ENCODE data around the gene DDX1.

DDX1 gene

DNA sequence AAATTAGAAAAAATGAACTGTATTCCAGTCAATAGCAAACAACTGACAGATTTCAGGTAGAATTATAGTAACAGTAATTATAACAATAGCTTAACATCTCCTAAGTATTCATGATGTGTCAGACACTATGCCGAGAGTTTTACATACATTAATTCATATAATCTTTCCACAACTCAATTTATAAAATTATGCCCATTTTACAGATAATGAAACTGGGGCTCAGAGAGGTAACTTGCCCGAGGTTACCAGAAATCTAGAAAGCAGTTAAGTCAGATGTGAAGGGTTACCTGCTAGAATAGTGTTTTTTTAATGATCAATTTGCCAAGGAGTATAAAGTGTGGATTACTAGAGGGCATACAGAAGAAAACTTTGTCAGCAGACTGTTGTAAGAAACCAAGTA lies 42.7 kb upstream of the DDX1 start:
- H3K27me3 ChIP-seq (ENCODE audit: insufficient read depth, poor library complexity, severe bottlenecking) = no peaks in the 10 kb centered on the region
- DNase-seq (ENCODE audit: low read depth in 1 of 2, low spot score in 1 of 2) = no peak
- TF ChIP-seq, protein P1, sequence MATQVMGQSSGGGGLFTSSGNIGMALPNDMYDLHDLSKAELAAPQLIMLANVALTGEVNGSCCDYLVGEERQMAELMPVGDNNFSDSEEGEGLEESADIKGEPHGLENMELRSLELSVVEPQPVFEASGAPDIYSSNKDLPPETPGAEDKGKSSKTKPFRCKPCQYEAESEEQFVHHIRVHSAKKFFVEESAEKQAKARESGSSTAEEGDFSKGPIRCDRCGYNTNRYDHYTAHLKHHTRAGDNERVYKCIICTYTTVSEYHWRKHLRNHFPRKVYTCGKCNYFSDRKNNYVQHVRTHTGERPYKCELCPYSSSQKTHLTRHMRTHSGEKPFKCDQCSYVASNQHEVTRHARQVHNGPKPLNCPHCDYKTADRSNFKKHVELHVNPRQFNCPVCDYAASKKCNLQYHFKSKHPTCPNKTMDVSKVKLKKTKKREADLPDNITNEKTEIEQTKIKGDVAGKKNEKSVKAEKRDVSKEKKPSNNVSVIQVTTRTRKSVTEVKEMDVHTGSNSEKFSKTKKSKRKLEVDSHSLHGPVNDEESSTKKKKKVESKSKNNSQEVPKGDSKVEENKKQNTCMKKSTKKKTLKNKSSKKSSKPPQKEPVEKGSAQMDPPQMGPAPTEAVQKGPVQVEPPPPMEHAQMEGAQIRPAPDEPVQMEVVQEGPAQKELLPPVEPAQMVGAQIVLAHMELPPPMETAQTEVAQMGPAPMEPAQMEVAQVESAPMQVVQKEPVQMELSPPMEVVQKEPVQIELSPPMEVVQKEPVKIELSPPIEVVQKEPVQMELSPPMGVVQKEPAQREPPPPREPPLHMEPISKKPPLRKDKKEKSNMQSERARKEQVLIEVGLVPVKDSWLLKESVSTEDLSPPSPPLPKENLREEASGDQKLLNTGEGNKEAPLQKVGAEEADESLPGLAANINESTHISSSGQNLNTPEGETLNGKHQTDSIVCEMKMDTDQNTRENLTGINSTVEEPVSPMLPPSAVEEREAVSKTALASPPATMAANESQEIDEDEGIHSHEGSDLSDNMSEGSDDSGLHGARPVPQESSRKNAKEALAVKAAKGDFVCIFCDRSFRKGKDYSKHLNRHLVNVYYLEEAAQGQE (IDR thresholded peaks at IDR 0.05; ENCODE audit: insufficient replicate concordance, low read depth) = no peak
- TF ChIP-seq POLR2AphosphoS5 (IDR thresholded peaks at IDR 0.05; ENCODE audit: low read depth) (no peak), GABPA (IDR thresholded peaks at IDR 0.05; ENCODE audit: low read depth) (no peak), SPI1 (IDR thresholded peaks at IDR 0.05; ENCODE audit: borderline replicate concordance, low read depth) (no peak)
- TF ChIP-seq, protein P2, sequence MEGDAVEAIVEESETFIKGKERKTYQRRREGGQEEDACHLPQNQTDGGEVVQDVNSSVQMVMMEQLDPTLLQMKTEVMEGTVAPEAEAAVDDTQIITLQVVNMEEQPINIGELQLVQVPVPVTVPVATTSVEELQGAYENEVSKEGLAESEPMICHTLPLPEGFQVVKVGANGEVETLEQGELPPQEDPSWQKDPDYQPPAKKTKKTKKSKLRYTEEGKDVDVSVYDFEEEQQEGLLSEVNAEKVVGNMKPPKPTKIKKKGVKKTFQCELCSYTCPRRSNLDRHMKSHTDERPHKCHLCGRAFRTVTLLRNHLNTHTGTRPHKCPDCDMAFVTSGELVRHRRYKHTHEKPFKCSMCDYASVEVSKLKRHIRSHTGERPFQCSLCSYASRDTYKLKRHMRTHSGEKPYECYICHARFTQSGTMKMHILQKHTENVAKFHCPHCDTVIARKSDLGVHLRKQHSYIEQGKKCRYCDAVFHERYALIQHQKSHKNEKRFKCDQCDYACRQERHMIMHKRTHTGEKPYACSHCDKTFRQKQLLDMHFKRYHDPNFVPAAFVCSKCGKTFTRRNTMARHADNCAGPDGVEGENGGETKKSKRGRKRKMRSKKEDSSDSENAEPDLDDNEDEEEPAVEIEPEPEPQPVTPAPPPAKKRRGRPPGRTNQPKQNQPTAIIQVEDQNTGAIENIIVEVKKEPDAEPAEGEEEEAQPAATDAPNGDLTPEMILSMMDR (IDR thresholded peaks at IDR 0.05; ENCODE audit: insufficient read depth, low read length) = no peak
- H3K27ac ChIP-seq (replicated peaks) = no peak overlapping the region
- no peak overlapping the region for H3K4me3 ChIP-seq (replicated peaks; ENCODE audit: insufficient read depth, low read length)

DNA sequence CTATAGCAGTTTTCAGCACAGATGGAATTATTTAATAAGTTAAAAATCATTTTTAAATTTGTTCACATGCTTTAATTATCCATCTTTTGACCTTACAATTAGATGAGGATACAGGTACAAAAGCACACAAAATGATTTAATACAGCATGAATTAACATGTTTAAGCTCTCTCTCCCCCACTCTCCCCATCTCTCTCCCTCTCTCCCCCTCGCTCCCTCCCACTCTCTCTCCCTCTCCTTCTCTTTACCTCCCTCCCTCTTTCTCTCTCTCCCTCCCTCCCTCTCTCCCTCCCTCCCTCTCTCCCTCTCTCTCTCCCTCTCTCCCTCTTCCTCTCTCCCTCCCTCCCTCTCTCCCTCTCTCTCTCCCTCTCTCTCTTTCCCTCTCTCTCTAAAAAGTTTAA lies 38.1 kb upstream of the DDX1 start:
- Histone ChIP-seq H3K27me3 (ENCODE audit: insufficient read depth, poor library complexity, severe bottlenecking) (no peaks in the 10 kb centered on the region), H3K4me3 (replicated peaks; ENCODE audit: insufficient read depth, low read length) (no peak overlapping the region), H3K27ac (replicated peaks) (no peak overlapping the region)
- DNase-seq (ENCODE audit: low read depth in 1 of 2, low spot score in 1 of 2) = no peak
- TF ChIP-seq, protein P2 (IDR thresholded peaks at IDR 0.05; ENCODE audit: insufficient read depth, low read length) = no peak
- TF ChIP-seq, protein P1 (IDR thresholded peaks at IDR 0.05; ENCODE audit: insufficient replicate concordance, low read depth) = no peak
- TF ChIP-seq SPI1 (IDR thresholded peaks at IDR 0.05; ENCODE audit: borderline replicate concordance, low read depth) (no peak), POLR2AphosphoS5 (IDR thresholded peaks at IDR 0.05; ENCODE audit: low read depth) (no peak), GABPA (IDR thresholded peaks at IDR 0.05; ENCODE audit: low read depth) (no peak)

DNA sequence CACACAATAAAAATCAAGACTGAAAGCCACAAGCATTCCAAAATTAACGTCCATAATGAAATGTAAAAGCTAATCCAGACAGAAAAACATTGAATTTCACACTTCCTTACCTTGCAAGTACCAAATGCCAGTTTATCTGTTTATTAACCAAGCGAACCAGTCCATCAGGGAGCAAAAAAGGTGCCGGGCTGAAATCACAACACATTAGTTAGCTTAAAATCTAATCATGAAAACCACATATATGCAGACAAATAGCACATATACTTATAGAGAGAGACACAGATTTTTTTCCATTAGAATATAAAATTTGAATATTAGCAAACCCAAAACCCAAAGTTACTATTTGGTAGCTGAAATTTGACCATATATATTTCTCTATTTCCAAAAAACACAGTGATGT lies 37.7 kb upstream of the DDX1 start:
- H3K4me3 ChIP-seq (replicated peaks; ENCODE audit: insufficient read depth, low read length) = no peak overlapping the region
- no peak for DNase-seq (ENCODE audit: low read depth in 1 of 2, low spot score in 1 of 2)
- no peak overlapping the region for H3K27ac ChIP-seq (replicated peaks)
- no peak for TF ChIP-seq POLR2AphosphoS5 (IDR thresholded peaks at IDR 0.05; ENCODE audit: low read depth)
- no peak for TF ChIP-seq SPI1 (IDR thresholded peaks at IDR 0.05; ENCODE audit: borderline replicate concordance, low read depth)
- TF ChIP-seq, protein P2 (IDR thresholded peaks at IDR 0.05; ENCODE audit: insufficient read depth, low read length) = no peak
- TF ChIP-seq, protein P1 (IDR thresholded peaks at IDR 0.05; ENCODE audit: insufficient replicate concordance, low read depth) = no peak
- TF ChIP-seq GABPA (IDR thresholded peaks at IDR 0.05; ENCODE audit: low read depth) = no peak
- H3K27me3 ChIP-seq (ENCODE audit: insufficient read depth, poor library complexity, severe bottlenecking) = no peaks in the 10 kb centered on the region

Measured in HL-60 (cell line).